A549 (cell line): ENCODE measurements around the gene DLL4. TPM values are rescaled to one million over a fixed set of nuclear protein-coding genes. Genes with fewer than 3 reads are reported as not detected.

ENCODE experiments used
- ATAC-seq, 2 experiments: fragments of 200-7000 bp in 1 of 2; fragments of >200 bp in 1 of 2; cut with Nextera tagmentation in 1 of 2; cut with Tn5 transposase in 1 of 2; 3 replicates each; pipeline versions ENCODE4 v1.8.0 to v1.9.1; 2018 to 2020; ENCODE audit warnings: mild to moderate bottlenecking in 1 of 2, moderate library complexity in 1 of 2
- CTCF ChIA-PET: fragments of 300-600 bp; sonication (Branson Sonifier 250); formaldehyde crosslinking; extraction: SDS; loops from one replicate; lab custom pipeline; 2021; ENCODE audit warnings: antibody characterized with exemption, inconsistent platforms; lab: Yijun Ruan, JAX
- POLR2A ChIA-PET: fragments of 350-600 bp; formaldehyde crosslinking; extraction: SDS; loops from one replicate; lab custom pipeline; 2021; ENCODE audit warnings: antibody characterized with exemption, inconsistent platforms; lab: Yijun Ruan, JAX
- DNase-seq, 2 experiments: peaks; one replicate each; pipeline versions ENCODE4 v3.0.0 to v3.0.0-alpha.2; 2011 to 2016; ENCODE audit warnings: low read depth in 1 of 2, low spot score in 1 of 2
- FAIRE-seq: peaks from 2 replicates; lab custom pipeline; 2011; peaks lifted over from hg19 to GRCh38; lab: Jason Lieb, UNC
- H3K27ac ChIP-seq, 2 experiments: fragments of >200 bp; sonication (Bioruptor Twin); formaldehyde crosslinking; 3 replicates each; pipeline ENCODE4 v1.5.1; 2016 to 2017
- H3K4me1 ChIP-seq: fragments of >200 bp; sonication (Bioruptor Twin); formaldehyde crosslinking; 3 replicates; pipeline ENCODE4 v1.6.1; 2016
- H3K4me2 ChIP-seq: fragments of >200 bp; sonication (Bioruptor Twin); formaldehyde crosslinking; 3 replicates; pipeline ENCODE4 v1.6.1; 2016
- H3K4me3 ChIP-seq: fragments of >200 bp; sonication (Bioruptor Twin); formaldehyde crosslinking; 3 replicates; pipeline ENCODE4 v1.5.1; 2016
- H3K9me3 ChIP-seq: fragments of >200 bp; sonication (Bioruptor Twin); formaldehyde crosslinking; 3 replicates; pipeline ENCODE4 v1.6.1; 2016
- ATOH8 ChIP-seq: fragments of 250-450 bp; sonication (Bioruptor Pico); IDR thresholded peaks from 2 replicates; pipeline ENCODE4 v1.5.0; 2020; ENCODE audit warnings: low read depth, mild to moderate bottlenecking, moderate library complexity
- BHLHE40 ChIP-seq: IDR thresholded peaks from 2 replicates; pipeline ENCODE4 v1.6.1; 2012; ENCODE audit warnings: low read depth, low read length, inconsistent platforms
- CBX2 ChIP-seq: fragments of 200-600 bp; sonication (generic); IDR thresholded peaks from 2 replicates; pipeline ENCODE4 v1.6.1; 2016; ENCODE audit warnings: low read depth, mild to moderate bottlenecking, borderline replicate concordance
- CBX8 ChIP-seq: fragments of 200-600 bp; sonication (generic); IDR thresholded peaks from 2 replicates; pipeline ENCODE4 v1.6.1; 2016
- CEBPB ChIP-seq, 2 experiments: fragments of >200 bp in 1 of 2; sonication (Bioruptor Twin) in 1 of 2; formaldehyde crosslinking in 1 of 2; IDR thresholded peaks; 2 replicates each; pipeline ENCODE4 v1.6.1; 2012 to 2016
- CHD4 ChIP-seq: fragments of 200-600 bp; sonication (generic); IDR thresholded peaks from 2 replicates; pipeline ENCODE4 v1.6.1; 2016; ENCODE audit warnings: antibody characterized with exemption, mild to moderate bottlenecking, borderline replicate concordance
- EHF ChIP-seq: fragments of 250-450 bp; sonication (Bioruptor Pico); IDR thresholded peaks from 2 replicates; pipeline ENCODE4 v1.5.0; 2020; ENCODE audit warnings: mild to moderate bottlenecking
- ELK1 ChIP-seq: fragments of 150-350 bp; IDR thresholded peaks from 2 replicates; pipeline ENCODE4 v1.6.1; 2014; ENCODE audit warnings: low read depth, mild to moderate bottlenecking, low read length
- ESRRA ChIP-seq: fragments of 150-350 bp; IDR thresholded peaks from 2 replicates; pipeline ENCODE4 v1.6.1; 2014; ENCODE audit warnings: mild to moderate bottlenecking, low read length, borderline replicate concordance
- FOSB ChIP-seq: fragments of 250-450 bp; sonication (Bioruptor Pico); IDR thresholded peaks from 2 replicates; pipeline ENCODE4 v1.5.0; 2020; ENCODE audit warnings: mild to moderate bottlenecking, moderate library complexity
- FOSL2 ChIP-seq, 2 experiments: fragments of 450-650 bp in 1 of 2; fragments of >200 bp in 1 of 2; sonication (Bioruptor Twin) in 1 of 2; formaldehyde crosslinking; IDR thresholded peaks; 2 replicates each; pipeline versions ENCODE4 v1.5.0 to v1.6.1; 2016 to 2020; ENCODE audit warnings: mild to moderate bottlenecking in 1 of 2, moderate library complexity in 1 of 2
- FOXS1 ChIP-seq: fragments of 250-450 bp; sonication (Bioruptor Pico); IDR thresholded peaks from 2 replicates; pipeline ENCODE4 v1.5.0; 2020; ENCODE audit warnings: mild to moderate bottlenecking, moderate library complexity
- HMGXB4 ChIP-seq: fragments of 250-450 bp; sonication (Bioruptor Pico); IDR thresholded peaks from 2 replicates; pipeline ENCODE4 v1.5.0; 2021; ENCODE audit warnings: mild to moderate bottlenecking, moderate library complexity, borderline replicate concordance
- HOXA7 ChIP-seq: fragments of 250-450 bp; sonication (Bioruptor Pico); IDR thresholded peaks from 2 replicates; pipeline ENCODE4 v1.5.0; 2020; ENCODE audit warnings: mild to moderate bottlenecking, moderate library complexity
- HOXB13 ChIP-seq: fragments of 250-450 bp; sonication (Bioruptor Pico); IDR thresholded peaks from 2 replicates; pipeline ENCODE4 v1.5.0; 2020; ENCODE audit warnings: low read depth, mild to moderate bottlenecking, moderate library complexity
- HOXB5 ChIP-seq: fragments of 250-450 bp; sonication (Bioruptor Pico); IDR thresholded peaks from 2 replicates; pipeline ENCODE4 v1.5.0; 2020; ENCODE audit warnings: mild to moderate bottlenecking, moderate library complexity
- JUN ChIP-seq, 2 experiments: fragments of >200 bp; sonication (Bioruptor Twin); formaldehyde crosslinking; IDR thresholded peaks; 2 replicates in 1 of 2; 3 replicates in 1 of 2; pipeline ENCODE4 v1.6.1; 2016 to 2017
- KDM5A ChIP-seq: fragments of 200-600 bp; sonication (generic); IDR thresholded peaks from 2 replicates; pipeline ENCODE4 v1.6.1; 2016; ENCODE audit warnings: antibody characterized with exemption, mild to moderate bottlenecking
- NR3C1 ChIP-seq: fragments of >200 bp; sonication (Bioruptor Twin); formaldehyde crosslinking; IDR thresholded peaks from 3 replicates; pipeline ENCODE4 v1.6.1; 2017
- POLR2AphosphoS2 ChIP-seq: conservative IDR thresholded peaks from 2 replicates; pipeline ENCODE4 v1.6.1; 2012; ENCODE audit warnings: low read length, improper control_type of control experiment, inconsistent platforms
- RAD21 ChIP-seq, 2 experiments: fragments of >200 bp in 1 of 2; sonication (Bioruptor Twin) in 1 of 2; formaldehyde crosslinking in 1 of 2; IDR thresholded peaks in 1 of 2; conservative IDR thresholded peaks in 1 of 2; 2 replicates in 1 of 2; 3 replicates in 1 of 2; pipeline ENCODE4 v1.6.1; 2012 to 2018; ENCODE audit warnings: inconsistent platforms in 1 of 2
- RFX5 ChIP-seq: fragments of 450-650 bp; IDR thresholded peaks from 2 replicates; pipeline ENCODE4 v1.7.1; 2014; ENCODE audit warnings: antibody characterized with exemption, mild to moderate bottlenecking, moderate library complexity
- RNF2 ChIP-seq: fragments of 200-600 bp; sonication (generic); IDR thresholded peaks from 2 replicates; pipeline ENCODE4 v1.6.1; 2016; ENCODE audit warnings: low read depth, mild to moderate bottlenecking, antibody characterized with exemption, moderate library complexity, borderline replicate concordance
- SMC3 ChIP-seq: fragments of >200 bp; sonication (Bioruptor Twin); formaldehyde crosslinking; IDR thresholded peaks from 3 replicates; pipeline ENCODE4 v1.6.1; 2018; ENCODE audit warnings: inconsistent platforms
- TFCP2L1 ChIP-seq: fragments of 250-450 bp; sonication (Bioruptor Pico); IDR thresholded peaks from 2 replicates; pipeline ENCODE4 v1.5.0; 2021; ENCODE audit warnings: mild to moderate bottlenecking
- TP53 ChIP-seq: fragments of 250-450 bp; sonication (Bioruptor Pico); IDR thresholded peaks from 2 replicates; pipeline ENCODE4 v1.5.0; 2021; ENCODE audit warnings: mild to moderate bottlenecking, moderate library complexity
- ZFP36 ChIP-seq: fragments of 450-650 bp; IDR thresholded peaks from 2 replicates; pipeline ENCODE4 v1.6.1; 2014; ENCODE audit warnings: borderline replicate concordance; ENCODE audit not compliant: partially characterized antibody
- WGBS: methylation state at CpG from one replicate; pipeline ENCODE4 v1.1.6; 2017; ENCODE audit errors: missing lambda C conversion rate; 5-methylcytosine and 5-hydroxymethylcytosine counted together
- polyA plus RNA-seq, 4 experiments: library from polyadenylated mRNA; depleted of rRNA in 3 of 4; stranded (reverse); fragments of >200 nt; fragmentation: RNase III in 1 of 4; extraction: RNeasy Plus Mini Kit Qiagen cat#74134 plus additional on column Dnase treatment in 1 of 4; gene quantifications; 2 replicates in 3 of 4; 3 replicates in 1 of 4; pipeline ENCODE4 v1.2.3, GENCODE V29; 2011 to 2017

The DLL4 gene
- polyA plus RNA-seq, 2 of the 4 experiments (the other 2 are of a cell fraction): 0.09 to 0.28 TPM

- no peak for FAIRE-seq
- 94% methylated on average over 5 of the region's 5 CpGs for WGBS
- no peak overlapping the region for H3K4me3 ChIP-seq
- H3K4me1 ChIP-seq: no peaks in the 10 kb centered on the region
- no peak for DNase-seq
- TF ChIP-seq CBX2: no peak
- H3K9me3 ChIP-seq: no peaks in the 10 kb centered on the region
- no peak overlapping the region for H3K27ac ChIP-seq
- ChIA-PET CTCF (interaction anchor here (4.7 kb wide), 1 partner anchor 43 kb away, joined by 21 read pairs; no protein-coding TSS in a partner anchor), POLR2A (no interaction called here)
- ATAC-seq: no peak
- no peak overlapping the region for H3K4me2 ChIP-seq
Observed at GRCh38 chr15:40984406-40984805, 55.3 kb downstream of the DLL4 start.

GRCh38 chr15:40984964-40985363, 55.8 kb downstream of the DLL4 start:
- H3K4me1 ChIP-seq: no peaks in the 10 kb centered on the region
- H3K4me2 ChIP-seq: no peak overlapping the region
- FAIRE-seq: no peak
- H3K4me3 ChIP-seq: no peak overlapping the region
- WGBS: 83% methylated on average over 4 of the region's 4 CpGs
- ChIA-PET CTCF (interaction anchor here (4.7 kb wide), 1 partner anchor 43 kb away, joined by 21 read pairs; no protein-coding TSS in a partner anchor), POLR2A (no interaction called here)
- no peaks in the 10 kb centered on the region for H3K9me3 ChIP-seq
- H3K27ac ChIP-seq: no peak overlapping the region
- no peak for ATAC-seq
- no peak for DNase-seq
- TF ChIP-seq ATOH8 (CRISPR knock-in tag): no peak
- no peak for TF ChIP-seq ESRRA
- no peak for TF ChIP-seq TP53 (CRISPR knock-in tag)
- TF ChIP-seq NR3C1: no peak
- TF ChIP-seq POLR2AphosphoS2: no peak
- no peak for TF ChIP-seq JUN (IDR thresholded peaks at IDR 0.05)
- no peak for TF ChIP-seq RNF2
- no peak for TF ChIP-seq HMGXB4
- TF ChIP-seq TFCP2L1 (CRISPR knock-in tag): no peak
- TF ChIP-seq ZFP36: no peak
- TF ChIP-seq EHF (CRISPR knock-in tag): no peak
- no peak for TF ChIP-seq CHD4
- TF ChIP-seq ELK1: no peak
- no peak for TF ChIP-seq HOXB13 (CRISPR knock-in tag)
- TF ChIP-seq BHLHE40: no peak

- POLR2A ChIA-PET: interaction anchor here (0.6 kb wide), 1 partner anchor 11 kb away, joined by 8 read pairs; no protein-coding TSS in a partner anchor
- Histone ChIP-seq H3K27ac (no peak overlapping the region), H3K9me3 (no peaks in the 10 kb centered on the region), H3K4me1 (no peaks in the 10 kb centered on the region), H3K4me2 (no peak overlapping the region), H3K4me3 (no peak overlapping the region)
- WGBS: 88% methylated on average over 6 of the region's 6 CpGs
- ATAC-seq (no peak), FAIRE-seq (no peak), DNase-seq (no peak)
- CTCF ChIA-PET: interaction anchor here (0.9 to 1.4 kb wide), 2 partner anchors 11 to 44 kb away, joined by 3 to 4 read pairs; no protein-coding TSS in a partner anchor
- TF ChIP-seq TFCP2L1 (CRISPR knock-in tag) (no peak), SMC3 (no peak), FOSL2 (IDR thresholded peaks at IDR 0.05) (no peak), FOSL2 (CRISPR knock-in tag; IDR thresholded peaks at IDR 0.05) (no peak), FOSB (no peak), HOXB13 (CRISPR knock-in tag) (no peak), RFX5 (no peak), CEBPB (IDR thresholded peaks at IDR 0.05) (no peak), KDM5A (no peak), BHLHE40 (no peak), ELK1 (no peak), CBX8 (no peak), RAD21 (conservative IDR thresholded peaks at IDR 0.05 in 1 of 2, IDR thresholded peaks at IDR 0.05 in 1 of 2) (no peak), HOXA7 (CRISPR knock-in tag) (no peak), HOXB5 (CRISPR knock-in tag) (no peak), FOXS1 (no peak), CBX2 (no peak), ESRRA (no peak)
Observed at GRCh38 chr15:40985541-40986330, 56.6 kb downstream of the DLL4 start.
